Measurements from ENCODE around the gene PTPRCAP. TPM values are rescaled to one million over a fixed set of nuclear protein-coding genes. Genes with fewer than 3 reads are reported as not detected.
A peak's percentile ranks its signal among the peaks of the same experiment; 100 is the strongest.

The PTPRCAP gene
- total RNA-seq, 4 donors from 2014 or later: 13.2 to 78.9 (median 53.9) TPM

GRCh38 chr11:67440229-67441097 is 3.0 kb upstream of the PTPRCAP start:
- Histone ChIP-seq H3K27me3 (no peaks in the 10 kb centered on the region), H3K36me3 (no peaks in the 10 kb centered on the region), H3K4me3 (no peak overlapping the region), H3K9me3 (no peaks in the 10 kb centered on the region), H3K4me1 (peaks cover 8 to 57% (median 32%) of the 10 kb centered on the region in 4 donors), H3K27ac (peak overlapping the region; percentile 72 to 83 (median 74))
- no peak for DNase-seq
- intact Hi-C loops (cut with DNase I; ENCODE audit: low total_unique reads): no loop called here
- TF ChIP-seq POLR2A (IDR thresholded peaks at IDR 0.05) (no peak), POLR2AphosphoS5 (IDR thresholded peaks at IDR 0.05) (no peak), CTCF (IDR thresholded peaks at IDR 0.05) (no peak), EP300 (IDR thresholded peaks at IDR 0.05; ENCODE audit: low read depth) (no peak)
- 75 to 100% methylated on average over 1 to 17 of the region's 17 CpGs for WGBS, 2 donors (ENCODE audit: low coverage in 1 of 2)
- in situ Hi-C loops (cut with MboI; ENCODE audit: low pct_ligation_motif_present in 1 of 4, low pct_unique_long_range_greater_than_20kb in 1 of 4, low sequenced_read_pairs in 3 of 4): no loop called here

DNA sequence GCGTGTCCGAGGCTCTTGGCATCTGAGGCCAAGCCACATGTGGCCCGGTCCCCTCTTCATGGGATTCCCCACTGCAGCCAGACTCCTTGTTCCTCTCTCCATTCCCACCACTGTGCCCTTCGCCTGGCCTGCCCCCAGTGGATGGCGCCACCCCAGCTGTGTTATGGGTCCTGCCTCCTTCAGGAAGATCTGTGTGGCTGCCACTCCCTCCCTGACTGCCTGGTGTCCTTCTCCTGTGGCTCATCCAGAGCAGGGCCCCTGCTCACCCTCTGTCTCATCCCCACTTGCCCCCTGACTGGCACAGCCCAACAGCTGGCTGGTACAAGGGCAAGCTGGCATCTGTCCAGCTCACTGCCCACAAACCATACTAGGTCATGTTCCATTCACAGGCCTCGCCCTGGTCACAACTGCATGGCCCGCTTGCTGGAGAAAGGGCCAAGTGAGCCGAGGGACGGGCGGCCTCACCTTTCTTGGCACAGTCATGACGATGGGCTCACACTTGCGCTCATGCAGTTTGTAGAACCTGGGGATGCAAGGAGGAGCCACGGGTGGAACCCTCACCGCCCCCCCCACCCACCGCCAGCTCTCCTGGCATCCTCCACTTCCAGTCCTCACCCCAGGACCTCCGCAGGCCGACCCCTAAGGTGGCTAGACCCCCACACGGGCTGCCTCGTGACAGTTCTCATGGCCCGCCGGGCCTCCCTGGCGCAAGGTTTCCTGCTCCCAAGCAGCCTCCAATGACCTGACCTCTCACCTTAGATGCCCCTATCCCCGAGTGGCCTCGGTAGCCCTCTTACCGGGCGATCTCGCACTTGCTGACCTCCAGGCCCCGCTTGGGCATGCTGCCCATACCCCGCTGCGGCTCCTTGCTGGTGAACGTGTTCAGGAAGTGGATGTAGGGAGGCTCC is 2.1 kb upstream of the PTPRCAP start:
- DNase-seq: peak; percentile 62
- Histone ChIP-seq H3K4me3 (no peak overlapping the region), H3K27me3 (no peaks in the 10 kb centered on the region), H3K27ac (peak overlapping the region; percentile 72 to 83 (median 74)), H3K9me3 (no peaks in the 10 kb centered on the region), H3K36me3 (no peaks in the 10 kb centered on the region), H3K4me1 (peaks cover 8 to 48% (median 27%) of the 10 kb centered on the region in 4 donors)
- intact Hi-C loops (cut with DNase I; ENCODE audit: low total_unique reads): no loop called here
- WGBS, 2 donors (ENCODE audit: low coverage in 1 of 2): 80% methylated on average over 31 of the region's 31 CpGs; no CpG with 5 or more reads in 1 of the 2 donors
- TF ChIP-seq POLR2A (IDR thresholded peaks at IDR 0.05): no peak
- no peak for TF ChIP-seq POLR2AphosphoS5 (IDR thresholded peaks at IDR 0.05)
- no peak for TF ChIP-seq EP300 (IDR thresholded peaks at IDR 0.05; ENCODE audit: low read depth)
- peak in 2 of 5 experiments; percentile 18 to 22 for TF ChIP-seq CTCF (IDR thresholded peaks at IDR 0.05)
- in situ Hi-C loops (cut with MboI; ENCODE audit: low pct_ligation_motif_present in 1 of 4, low pct_unique_long_range_greater_than_20kb in 1 of 4, low sequenced_read_pairs in 3 of 4): no loop called here

DNA sequence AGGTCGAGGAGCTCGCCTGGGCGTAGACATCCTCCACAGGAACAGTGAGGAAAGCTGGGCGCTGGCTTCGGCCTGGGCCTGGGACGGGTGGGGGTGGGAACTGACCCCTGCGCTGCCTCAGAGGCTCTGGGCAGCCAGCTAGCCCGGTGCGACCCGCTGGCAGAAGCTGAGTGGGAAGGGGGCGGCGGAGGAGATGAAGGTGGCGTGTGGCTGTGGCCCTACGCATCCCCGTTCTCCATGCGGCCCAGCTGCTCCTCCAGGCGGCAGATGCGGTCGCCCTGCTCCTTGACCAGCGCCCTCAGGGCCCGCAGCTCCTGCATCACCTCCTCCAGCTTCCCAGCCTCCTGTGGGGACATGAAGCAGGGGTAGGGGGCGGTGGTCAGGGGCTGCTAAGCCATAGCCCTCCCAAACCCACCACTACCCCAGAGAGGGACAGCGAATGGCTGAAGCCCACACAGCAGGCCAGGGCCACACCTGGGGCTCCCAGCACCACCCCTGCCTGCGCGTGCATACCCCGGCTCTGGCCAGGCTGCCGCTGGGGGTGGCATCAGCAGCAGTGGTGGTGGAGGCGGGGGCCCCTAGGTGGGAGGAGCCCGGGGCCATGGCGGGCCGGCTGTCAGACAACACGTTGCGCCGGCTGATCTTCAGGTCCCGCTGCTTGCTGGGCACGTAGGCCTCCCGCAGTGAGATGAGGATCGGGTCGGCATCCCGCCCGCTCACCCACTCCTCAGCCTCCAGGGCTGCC is 848 bp upstream of the PTPRCAP start:
- in situ Hi-C loops (cut with MboI; ENCODE audit: low pct_ligation_motif_present in 1 of 4, low pct_unique_long_range_greater_than_20kb in 1 of 4, low sequenced_read_pairs in 3 of 4): no loop called here
- Histone ChIP-seq H3K4me3 (peak overlapping the region in 3 of 4 donors; percentile 2 to 41 (median 15)), H3K36me3 (peaks cover 0 to 5% (median 0%) of the 10 kb centered on the region in 4 donors), H3K27ac (peak overlapping the region; percentile 72 to 83 (median 74)), H3K27me3 (no peaks in the 10 kb centered on the region), H3K4me1 (peaks cover 6 to 41% (median 22%) of the 10 kb centered on the region in 4 donors), H3K9me3 (no peaks in the 10 kb centered on the region)
- WGBS, 2 donors (ENCODE audit: low coverage in 1 of 2): 87% methylated on average over 39 of the region's 41 CpGs; no CpG with 5 or more reads in 1 of the 2 donors
- TF ChIP-seq POLR2AphosphoS5 (IDR thresholded peaks at IDR 0.05) (peak in 1 of 3 donors; percentile 65), CTCF (IDR thresholded peaks at IDR 0.05) (no peak), POLR2A (IDR thresholded peaks at IDR 0.05) (peak; percentile 21), EP300 (IDR thresholded peaks at IDR 0.05; ENCODE audit: low read depth) (no peak)
- peak; percentile 76 for DNase-seq
- intact Hi-C loops (cut with DNase I; ENCODE audit: low total_unique reads): no loop called here

Data from transverse colon (tissue), 4 donors.